MM.1S (cell line): ENCODE results near the gene ACTR3.

Experiments
- EZH2 ChIP-seq: fragments of 300-600 bp; sonication (generic); optimal IDR thresholded peaks from 2 replicates; pipeline ENCODE3; 2017; ENCODE audit warnings: low read depth, mild to moderate bottlenecking, antibody characterized with exemption, low read length, mixed read lengths
- TF ChIP-seq, protein P1 (sequence below): fragments of 300-600 bp; sonication (generic); IDR thresholded peaks from 2 replicates; pipeline ENCODE4 v1.5.1; 2016; ENCODE audit warnings: antibody characterized with exemption, low read length, mixed read lengths

DNA sequence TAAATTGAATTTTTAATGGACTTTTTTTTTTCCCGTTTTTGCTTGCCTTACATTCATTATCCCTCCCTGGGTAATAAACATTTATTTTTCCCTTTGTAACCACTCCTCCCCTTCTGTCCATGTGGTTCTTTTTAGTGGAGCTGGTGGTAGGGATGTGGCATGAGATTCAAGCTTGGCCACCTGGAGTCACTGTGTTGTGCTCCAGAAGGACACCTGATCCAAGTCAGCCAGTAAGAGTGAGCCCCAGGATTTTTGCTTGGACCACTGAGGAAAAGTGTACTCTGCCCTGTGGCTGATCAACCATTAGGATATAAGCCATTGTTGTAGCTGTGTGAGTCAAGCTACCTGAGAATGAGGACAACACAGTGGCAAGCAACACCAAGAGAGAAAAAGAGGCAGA, 11.1 kb upstream of the ACTR3 start:
- TF ChIP-seq, protein P1, sequence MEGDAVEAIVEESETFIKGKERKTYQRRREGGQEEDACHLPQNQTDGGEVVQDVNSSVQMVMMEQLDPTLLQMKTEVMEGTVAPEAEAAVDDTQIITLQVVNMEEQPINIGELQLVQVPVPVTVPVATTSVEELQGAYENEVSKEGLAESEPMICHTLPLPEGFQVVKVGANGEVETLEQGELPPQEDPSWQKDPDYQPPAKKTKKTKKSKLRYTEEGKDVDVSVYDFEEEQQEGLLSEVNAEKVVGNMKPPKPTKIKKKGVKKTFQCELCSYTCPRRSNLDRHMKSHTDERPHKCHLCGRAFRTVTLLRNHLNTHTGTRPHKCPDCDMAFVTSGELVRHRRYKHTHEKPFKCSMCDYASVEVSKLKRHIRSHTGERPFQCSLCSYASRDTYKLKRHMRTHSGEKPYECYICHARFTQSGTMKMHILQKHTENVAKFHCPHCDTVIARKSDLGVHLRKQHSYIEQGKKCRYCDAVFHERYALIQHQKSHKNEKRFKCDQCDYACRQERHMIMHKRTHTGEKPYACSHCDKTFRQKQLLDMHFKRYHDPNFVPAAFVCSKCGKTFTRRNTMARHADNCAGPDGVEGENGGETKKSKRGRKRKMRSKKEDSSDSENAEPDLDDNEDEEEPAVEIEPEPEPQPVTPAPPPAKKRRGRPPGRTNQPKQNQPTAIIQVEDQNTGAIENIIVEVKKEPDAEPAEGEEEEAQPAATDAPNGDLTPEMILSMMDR = no peak
- TF ChIP-seq EZH2 = no peak
